ENCODE data around the gene MGLL. TPM values are rescaled to one million over a fixed set of nuclear protein-coding genes. Genes with fewer than 3 reads are reported as not detected.

MGLL gene
- total RNA-seq, 1 donor from 2014 or later = 0.43 TPM

- Mint-ChIP-seq H3K27ac (no peak overlapping the region), H3K4me1 (ENCODE audit: low read depth) (peaks cover 7% of the 10 kb centered on the region), H3K36me3 (ENCODE audit: insufficient read depth) (no peaks in the 10 kb centered on the region), H3K27me3 (peaks cover 28% of the 10 kb centered on the region), H3K4me3 (ENCODE audit: low read depth) (no peak overlapping the region), H3K9me3 (ENCODE audit: low read depth) (no peaks in the 10 kb centered on the region)
- no peak for DNase-seq (ENCODE audit: low spot score, unreplicated experiment)
- TF ChIP-seq, protein P1, sequence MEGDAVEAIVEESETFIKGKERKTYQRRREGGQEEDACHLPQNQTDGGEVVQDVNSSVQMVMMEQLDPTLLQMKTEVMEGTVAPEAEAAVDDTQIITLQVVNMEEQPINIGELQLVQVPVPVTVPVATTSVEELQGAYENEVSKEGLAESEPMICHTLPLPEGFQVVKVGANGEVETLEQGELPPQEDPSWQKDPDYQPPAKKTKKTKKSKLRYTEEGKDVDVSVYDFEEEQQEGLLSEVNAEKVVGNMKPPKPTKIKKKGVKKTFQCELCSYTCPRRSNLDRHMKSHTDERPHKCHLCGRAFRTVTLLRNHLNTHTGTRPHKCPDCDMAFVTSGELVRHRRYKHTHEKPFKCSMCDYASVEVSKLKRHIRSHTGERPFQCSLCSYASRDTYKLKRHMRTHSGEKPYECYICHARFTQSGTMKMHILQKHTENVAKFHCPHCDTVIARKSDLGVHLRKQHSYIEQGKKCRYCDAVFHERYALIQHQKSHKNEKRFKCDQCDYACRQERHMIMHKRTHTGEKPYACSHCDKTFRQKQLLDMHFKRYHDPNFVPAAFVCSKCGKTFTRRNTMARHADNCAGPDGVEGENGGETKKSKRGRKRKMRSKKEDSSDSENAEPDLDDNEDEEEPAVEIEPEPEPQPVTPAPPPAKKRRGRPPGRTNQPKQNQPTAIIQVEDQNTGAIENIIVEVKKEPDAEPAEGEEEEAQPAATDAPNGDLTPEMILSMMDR (IDR thresholded peaks at IDR 0.05; ENCODE audit: unreplicated experiment) = no peak
These were observed 105.9 kb downstream of the MGLL start for GRCh38 chr3:127716384-127716783.

DNA sequence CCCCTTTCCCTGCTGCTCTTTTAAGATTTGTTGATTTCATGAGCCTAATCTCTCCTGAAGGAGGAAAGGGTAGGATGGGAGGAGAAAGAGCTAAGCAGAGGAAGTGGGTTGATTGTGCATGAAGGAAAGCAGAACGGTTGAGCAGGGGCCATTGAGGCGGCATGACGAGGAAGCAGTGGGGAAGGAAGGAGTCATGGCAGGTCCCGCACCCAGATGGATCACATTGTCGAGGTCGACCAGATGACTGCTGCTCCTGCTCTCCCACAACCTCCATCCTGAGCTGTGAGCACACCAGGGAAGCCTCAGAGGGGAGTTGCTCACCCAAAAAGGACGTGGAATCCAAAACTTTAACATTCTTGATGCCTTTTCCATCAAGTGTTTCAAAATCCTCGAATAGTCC, 106.8 kb downstream of the MGLL start:
- H3K4me1 Mint-ChIP-seq (ENCODE audit: low read depth) = peaks cover 7% of the 10 kb centered on the region

GRCh38 chr3:127714866-127715265, 107.4 kb downstream of the MGLL start:
- TF ChIP-seq, protein P1 (IDR thresholded peaks at IDR 0.05; ENCODE audit: unreplicated experiment) = no peak
- Mint-ChIP-seq H3K4me1 (ENCODE audit: low read depth) (peaks cover 4% of the 10 kb centered on the region), H3K27ac (no peak overlapping the region), H3K36me3 (ENCODE audit: insufficient read depth) (no peaks in the 10 kb centered on the region), H3K27me3 (peaks cover 39% of the 10 kb centered on the region), H3K9me3 (ENCODE audit: low read depth) (no peaks in the 10 kb centered on the region), H3K4me3 (ENCODE audit: low read depth) (no peak overlapping the region)
- DNase-seq (ENCODE audit: low spot score, unreplicated experiment) = no peak

More for the DNA sequence above, 106.8 kb downstream of the MGLL start:
- peaks cover 35% of the 10 kb centered on the region for H3K27me3 Mint-ChIP-seq
- H3K4me3 Mint-ChIP-seq (ENCODE audit: low read depth) = no peak overlapping the region
- TF ChIP-seq, protein P1 (IDR thresholded peaks at IDR 0.05; ENCODE audit: unreplicated experiment) = no peak
- no peaks in the 10 kb centered on the region for H3K9me3 Mint-ChIP-seq (ENCODE audit: low read depth)
- no peaks in the 10 kb centered on the region for H3K36me3 Mint-ChIP-seq (ENCODE audit: insufficient read depth)
- H3K27ac Mint-ChIP-seq = no peak overlapping the region
- DNase-seq (ENCODE audit: low spot score, unreplicated experiment) = no peak

DNA sequence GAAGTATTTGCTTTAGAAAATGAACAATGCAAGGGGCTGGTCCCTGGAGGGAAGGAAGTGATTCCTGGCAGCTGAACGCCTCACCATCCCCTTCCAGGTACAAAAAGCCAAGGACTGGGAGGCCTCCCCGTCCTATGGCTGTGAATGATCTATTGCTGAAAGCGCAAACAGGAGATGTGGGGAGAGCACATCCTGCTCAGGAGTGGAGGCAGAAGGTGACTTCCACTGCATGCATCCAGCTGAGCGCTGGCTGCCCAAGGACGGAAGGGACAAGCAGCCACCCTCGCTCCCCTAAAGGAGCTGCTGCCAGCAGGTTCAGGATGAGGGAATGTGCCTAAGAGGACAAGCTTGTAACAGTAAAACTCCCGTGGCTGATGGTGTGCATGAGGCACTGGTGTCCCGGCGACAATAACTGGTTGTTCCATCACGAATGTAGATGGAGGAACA, 108.2 kb downstream of the MGLL start:
- H3K4me1 Mint-ChIP-seq (ENCODE audit: low read depth) = peaks cover 4% of the 10 kb centered on the region
- no peak overlapping the region for H3K27ac Mint-ChIP-seq
- peaks cover 39% of the 10 kb centered on the region for H3K27me3 Mint-ChIP-seq
- TF ChIP-seq, protein P1 (IDR thresholded peaks at IDR 0.05; ENCODE audit: unreplicated experiment) = no peak
- H3K36me3 Mint-ChIP-seq (ENCODE audit: insufficient read depth) = no peaks in the 10 kb centered on the region
- no peaks in the 10 kb centered on the region for H3K9me3 Mint-ChIP-seq (ENCODE audit: low read depth)
- DNase-seq (ENCODE audit: low spot score, unreplicated experiment) = no peak
- no peak overlapping the region for H3K4me3 Mint-ChIP-seq (ENCODE audit: low read depth)

DNA sequence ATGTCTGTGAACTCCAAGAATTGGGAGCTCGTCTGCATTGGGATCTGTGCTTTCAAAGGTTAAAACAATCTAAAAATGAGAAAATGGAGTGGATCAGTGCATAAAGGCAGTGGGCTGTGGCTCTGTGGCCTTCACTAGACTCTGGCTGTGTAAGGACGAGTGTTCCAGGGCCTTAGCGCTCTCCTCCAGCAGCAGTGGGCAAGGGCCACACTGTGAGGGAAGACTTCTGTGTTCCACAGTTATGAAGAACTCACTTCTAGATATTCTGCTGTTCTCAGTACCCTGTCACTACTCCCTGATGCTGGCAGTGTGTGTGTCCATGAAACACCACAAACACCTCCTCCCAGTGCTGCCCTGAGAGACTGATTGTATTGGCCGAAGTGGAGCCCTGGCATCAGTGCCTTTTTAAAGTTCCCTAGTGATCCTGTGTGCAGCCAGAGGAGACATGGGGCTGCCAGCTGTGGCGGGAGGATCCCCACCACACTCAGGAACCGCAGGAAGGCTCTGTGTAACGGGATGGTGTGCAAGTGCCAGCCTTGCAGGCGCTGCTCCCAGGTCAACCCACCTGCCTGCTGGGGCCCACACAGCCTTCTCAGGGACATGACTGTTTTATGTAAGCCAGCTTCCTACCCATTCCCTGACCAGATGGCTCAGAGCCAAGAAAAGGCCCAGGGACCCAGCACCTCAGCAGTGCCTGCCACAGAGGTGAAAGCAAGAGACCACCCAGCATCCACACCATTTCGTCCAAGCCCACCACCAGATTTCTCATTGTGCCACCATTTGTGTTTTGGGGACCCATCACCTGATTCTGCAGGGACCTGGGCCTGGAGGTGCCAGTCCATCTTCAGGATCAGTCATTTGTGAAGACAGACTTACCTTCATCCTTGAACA, 109.2 kb downstream of the MGLL start:
- no peaks in the 10 kb centered on the region for H3K36me3 Mint-ChIP-seq (ENCODE audit: insufficient read depth)
- H3K4me1 Mint-ChIP-seq (ENCODE audit: low read depth) = peaks cover 5% of the 10 kb centered on the region
- peaks cover 39% of the 10 kb centered on the region for H3K27me3 Mint-ChIP-seq
- H3K4me3 Mint-ChIP-seq (ENCODE audit: low read depth) = no peak overlapping the region
- no peak overlapping the region for H3K27ac Mint-ChIP-seq
- DNase-seq (ENCODE audit: low spot score, unreplicated experiment) = no peak
- TF ChIP-seq, protein P1 (IDR thresholded peaks at IDR 0.05; ENCODE audit: unreplicated experiment) = no peak
- H3K9me3 Mint-ChIP-seq (ENCODE audit: low read depth) = no peaks in the 10 kb centered on the region
